ENCODE results near the gene MAMDC2. TPM values are rescaled to one million over a fixed set of nuclear protein-coding genes. Genes with fewer than 3 reads are reported as not detected.

The MAMDC2 gene
- total RNA-seq, 1 experiment from 2014 or later, result 3.1 TPM

DNA sequence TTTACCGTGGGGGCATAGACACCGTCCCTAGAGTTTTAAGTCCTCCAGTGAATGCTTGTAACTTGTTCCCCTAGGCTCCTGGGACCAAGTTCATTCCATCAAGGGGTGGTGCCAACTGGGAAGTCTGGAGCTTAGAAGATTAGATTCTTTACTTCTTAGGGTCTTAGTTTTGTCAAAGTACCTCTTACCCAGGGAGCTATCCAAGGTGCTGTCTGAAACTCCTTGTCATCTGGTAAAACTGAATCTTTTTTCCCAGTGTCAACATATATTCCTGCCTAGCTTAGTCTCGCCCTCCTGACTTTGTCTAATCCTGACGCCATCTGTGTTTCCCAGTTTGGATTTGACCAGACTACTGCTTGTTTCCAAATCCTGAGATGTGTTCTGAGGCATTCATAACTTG, 41.6 kb downstream of the MAMDC2 start:
- in situ Hi-C loops (cut with HindIII; ENCODE audit: low pct_unique_long_range_greater_than_20kb, low sequenced_read_pairs), result no loop called here

GRCh38 chr9:70091103-70091502, 47.5 kb downstream of the MAMDC2 start:
- in situ Hi-C loops (cut with HindIII; ENCODE audit: low pct_unique_long_range_greater_than_20kb, low sequenced_read_pairs), result no loop called here
- DNase-seq (ENCODE audit: low read depth), result no peak

More for the DNA sequence above, 41.6 kb downstream of the MAMDC2 start:
- DNase-seq (ENCODE audit: low read depth), result no peak

GRCh38 chr9:70091572-70091971, 47.9 kb downstream of the MAMDC2 start:
- no peak for DNase-seq (ENCODE audit: low read depth)

DNA sequence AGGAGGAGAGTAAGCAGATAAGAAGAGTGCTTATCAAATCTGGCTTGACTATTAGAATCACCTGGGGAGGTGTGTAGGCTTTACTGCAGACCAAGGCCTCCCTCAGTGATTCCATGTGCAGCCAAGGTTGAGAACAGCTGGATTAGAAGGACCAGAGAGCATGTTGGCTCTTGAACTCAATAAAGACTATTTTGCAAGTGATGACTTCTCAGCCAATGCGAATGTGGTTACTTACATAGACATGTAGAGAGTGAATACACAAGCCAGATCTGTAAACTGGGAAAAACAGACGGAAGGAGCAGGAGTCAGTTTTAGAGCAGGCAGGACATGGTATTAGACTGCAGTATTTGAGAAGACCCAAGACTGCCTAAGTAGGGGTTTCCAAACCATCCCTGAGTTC, 48.5 kb downstream of the MAMDC2 start:
- in situ Hi-C loops (cut with HindIII; ENCODE audit: low pct_unique_long_range_greater_than_20kb, low sequenced_read_pairs), result no loop called here
- no peak for DNase-seq (ENCODE audit: low read depth)

More at GRCh38 chr9:70091572-70091971, 47.9 kb downstream of the MAMDC2 start:
- in situ Hi-C loops (cut with HindIII; ENCODE audit: low pct_unique_long_range_greater_than_20kb, low sequenced_read_pairs), result no loop called here

DNA sequence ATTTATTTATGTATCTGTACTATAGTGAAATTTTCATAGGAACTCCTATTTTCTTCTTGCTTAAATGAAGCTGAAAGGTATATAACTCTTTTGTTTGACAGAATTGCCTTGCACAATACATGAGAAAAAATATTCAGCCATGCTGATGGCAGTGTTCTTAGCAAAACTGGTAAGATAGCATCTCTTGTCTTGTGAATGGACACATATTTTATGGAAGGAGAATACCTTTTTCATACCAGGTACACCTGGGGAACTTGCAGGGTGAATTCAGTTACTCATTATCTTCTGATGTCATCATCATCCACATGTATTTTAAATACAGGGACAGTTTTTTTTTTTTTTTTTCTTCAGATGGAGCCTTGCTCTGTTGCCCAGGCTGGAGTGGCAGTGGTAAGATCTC, 49.4 kb downstream of the MAMDC2 start:
- no peak for DNase-seq (ENCODE audit: low read depth)
- in situ Hi-C loops (cut with HindIII; ENCODE audit: low pct_unique_long_range_greater_than_20kb, low sequenced_read_pairs), result no loop called here

GRCh38 chr9:70093944-70094343, 50.3 kb downstream of the MAMDC2 start:
- no peak for DNase-seq (ENCODE audit: low read depth)
- in situ Hi-C loops (cut with HindIII; ENCODE audit: low pct_unique_long_range_greater_than_20kb, low sequenced_read_pairs), result no loop called here

GRCh38 chr9:70094747-70095146, 51.1 kb downstream of the MAMDC2 start:
- in situ Hi-C loops (cut with HindIII; ENCODE audit: low pct_unique_long_range_greater_than_20kb, low sequenced_read_pairs), result no loop called here

DNA sequence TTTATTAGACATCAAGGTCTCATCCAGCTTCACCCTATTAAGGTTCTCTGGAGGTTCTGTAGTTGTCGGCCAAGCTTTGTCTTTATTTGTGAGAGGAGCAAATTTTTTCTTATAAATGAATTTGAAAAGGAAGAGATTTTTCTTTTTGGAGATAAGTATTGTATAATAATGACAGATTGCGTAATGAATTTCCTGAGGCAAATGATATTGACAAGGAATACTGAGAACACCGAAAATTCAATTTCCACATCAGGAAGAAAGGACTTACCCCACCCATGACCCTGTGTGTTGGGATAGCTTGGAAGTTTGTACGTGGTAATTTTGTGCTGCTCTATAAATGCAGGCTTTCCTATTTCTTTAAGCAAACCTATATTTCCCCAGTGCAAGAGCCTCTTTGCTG, 53.5 kb downstream of the MAMDC2 start:
- in situ Hi-C loops (cut with HindIII; ENCODE audit: low pct_unique_long_range_greater_than_20kb, low sequenced_read_pairs), result no loop called here
- no peak for DNase-seq (ENCODE audit: low read depth)

More at GRCh38 chr9:70094747-70095146, 51.1 kb downstream of the MAMDC2 start:
- DNase-seq (ENCODE audit: low read depth), result no peak

DNA sequence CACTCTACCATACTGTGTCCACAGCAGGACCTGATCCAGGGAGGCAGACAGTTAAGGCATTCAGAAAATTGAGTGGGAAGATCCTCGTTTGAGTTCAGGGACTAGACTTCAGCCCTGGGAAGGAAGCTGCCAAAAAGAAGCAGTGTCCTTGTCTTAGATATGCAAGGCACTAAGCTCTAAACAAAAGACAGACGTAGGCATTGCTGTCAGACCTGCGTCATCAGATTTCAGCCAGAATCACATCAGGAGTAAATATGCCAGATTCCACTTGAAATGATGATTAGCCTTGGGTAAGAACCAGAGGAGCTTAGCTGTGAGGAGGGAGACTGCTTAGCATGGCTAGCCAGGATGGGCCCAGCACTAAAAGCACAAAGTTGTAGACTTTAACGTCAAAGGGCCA, 56.7 kb downstream of the MAMDC2 start:
- DNase-seq (ENCODE audit: low read depth), result no peak

GRCh38 chr9:70101265-70101664, 57.6 kb downstream of the MAMDC2 start:
- DNase-seq (ENCODE audit: low read depth), result no peak
- in situ Hi-C loops (cut with HindIII; ENCODE audit: low pct_unique_long_range_greater_than_20kb, low sequenced_read_pairs), result no loop called here

More for the DNA sequence above, 56.7 kb downstream of the MAMDC2 start:
- in situ Hi-C loops (cut with HindIII; ENCODE audit: low pct_unique_long_range_greater_than_20kb, low sequenced_read_pairs), result no loop called here

DNA sequence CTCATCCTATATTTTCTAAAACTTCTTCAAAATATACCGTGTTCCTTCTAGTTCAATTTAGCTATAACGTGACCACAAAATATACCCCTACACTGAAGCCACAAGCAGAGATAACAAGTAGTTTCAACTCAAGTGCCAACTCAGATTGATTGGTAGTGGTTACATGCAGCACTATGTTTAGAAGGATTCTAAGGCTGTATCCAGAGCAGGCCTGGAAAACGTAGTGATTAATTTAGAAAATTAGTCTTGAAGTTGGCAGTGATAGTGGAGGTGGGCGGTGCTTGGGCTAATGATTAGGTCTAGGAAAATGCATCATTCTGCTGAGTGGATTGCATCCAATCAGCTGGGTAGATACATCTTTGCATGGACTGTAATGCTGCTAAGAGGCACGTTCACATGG, 61.5 kb downstream of the MAMDC2 start:
- DNase-seq (ENCODE audit: low read depth), result no peak
- in situ Hi-C loops (cut with HindIII; ENCODE audit: low pct_unique_long_range_greater_than_20kb, low sequenced_read_pairs), result no loop called here

DNA sequence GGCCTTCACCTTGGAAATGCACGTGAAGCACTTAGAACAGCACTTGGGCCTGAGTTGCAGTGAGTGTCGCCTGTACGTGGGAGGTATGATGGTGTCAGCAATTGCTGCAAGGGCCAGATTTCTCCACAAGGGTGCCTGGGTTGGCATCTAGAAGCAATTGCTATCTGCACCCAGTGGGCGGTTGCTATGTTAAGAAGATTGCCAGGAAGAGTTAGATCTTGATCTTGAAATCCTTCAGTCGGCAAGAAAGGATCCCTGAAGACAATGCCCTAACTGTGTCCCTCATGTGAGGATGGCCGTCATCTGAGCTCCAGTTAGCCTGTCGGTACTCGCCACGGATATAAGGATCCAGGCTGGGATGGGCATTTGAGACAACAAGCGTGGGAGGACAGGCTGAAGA, 62.9 kb downstream of the MAMDC2 start:
- in situ Hi-C loops (cut with HindIII; ENCODE audit: low pct_unique_long_range_greater_than_20kb, low sequenced_read_pairs), result no loop called here
- DNase-seq (ENCODE audit: low read depth), result no peak

DNA sequence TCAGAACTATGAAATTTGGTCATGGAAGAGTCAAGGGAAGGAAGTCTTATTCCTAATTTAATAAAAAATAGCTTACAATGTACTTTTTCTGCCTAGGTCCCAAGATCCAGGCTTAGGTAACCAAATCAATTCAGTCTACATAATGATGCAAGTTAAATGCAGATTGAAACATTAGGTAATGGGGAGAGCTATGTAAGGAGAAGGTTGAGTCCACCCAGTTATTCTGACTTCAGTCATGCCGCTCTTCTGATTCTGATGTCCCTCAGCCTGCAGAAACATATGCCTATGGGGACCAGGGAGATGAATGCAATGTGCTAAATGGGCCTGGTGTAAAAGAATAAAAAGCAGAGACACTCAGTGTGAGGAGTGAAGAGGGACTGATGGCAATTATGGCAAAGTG, 63.9 kb downstream of the MAMDC2 start:
- in situ Hi-C loops (cut with HindIII; ENCODE audit: low pct_unique_long_range_greater_than_20kb, low sequenced_read_pairs), result no loop called here

DNA sequence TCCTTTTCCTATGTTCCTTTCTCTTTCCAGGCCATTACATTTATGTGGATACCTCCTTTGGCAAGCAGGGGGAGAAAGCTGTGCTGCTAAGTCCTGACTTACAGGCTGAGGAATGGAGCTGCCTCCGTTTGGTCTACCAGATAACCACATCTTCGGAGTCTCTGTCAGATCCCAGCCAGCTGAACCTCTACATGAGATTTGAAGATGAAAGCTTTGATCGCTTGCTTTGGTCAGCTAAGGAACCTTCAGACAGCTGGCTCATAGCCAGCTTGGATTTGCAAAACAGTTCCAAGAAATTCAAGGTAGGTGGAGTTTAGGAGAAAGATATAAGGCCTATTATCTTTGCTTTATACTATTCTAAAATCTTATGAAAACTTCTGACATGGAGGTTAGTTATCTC, 64.5 kb downstream of the MAMDC2 start:
- no peak for DNase-seq (ENCODE audit: low read depth)
- in situ Hi-C loops (cut with HindIII; ENCODE audit: low pct_unique_long_range_greater_than_20kb, low sequenced_read_pairs), result no loop called here

More for the DNA sequence above, 63.9 kb downstream of the MAMDC2 start:
- no peak for DNase-seq (ENCODE audit: low read depth)

DNA sequence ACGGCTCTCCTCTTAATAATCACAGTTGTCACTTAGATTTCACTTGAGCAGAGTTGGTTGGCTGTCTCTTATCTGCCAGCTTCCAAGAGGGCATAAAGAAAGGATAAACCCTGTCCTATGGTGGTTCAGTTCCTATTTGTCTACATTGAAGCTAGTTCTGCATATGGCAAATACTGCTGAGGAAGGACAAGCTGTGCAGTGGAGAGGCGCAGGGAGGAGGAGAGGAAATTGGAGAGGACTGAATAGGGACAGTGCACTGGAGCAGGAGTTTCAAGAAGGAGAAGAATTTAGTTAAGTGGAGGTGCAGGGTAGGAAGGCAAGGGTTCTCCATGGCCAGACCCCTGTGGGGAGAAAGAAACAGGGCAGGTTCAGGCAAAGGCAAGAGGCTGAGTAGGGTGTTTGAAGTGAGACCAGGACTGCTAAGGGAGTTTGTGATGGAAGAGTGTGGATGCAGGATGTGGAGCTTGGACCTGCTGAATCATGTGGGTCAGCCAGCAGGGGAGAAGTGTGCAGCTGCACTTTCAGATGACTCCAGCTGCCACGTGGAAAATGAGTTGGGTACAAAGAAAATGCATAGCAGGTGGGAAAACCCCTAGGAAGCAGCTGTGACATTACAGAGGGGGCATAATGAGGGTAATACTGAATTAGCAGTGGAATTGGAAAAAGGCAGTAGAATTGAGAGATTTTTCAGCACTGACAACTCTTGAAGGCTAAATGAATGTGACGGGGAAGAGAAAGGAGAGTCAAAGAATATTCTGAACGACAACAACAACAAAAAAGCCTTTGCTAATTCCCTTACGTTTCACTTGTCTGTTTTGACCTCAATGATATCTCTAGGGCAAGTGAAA, 66.8 kb downstream of the MAMDC2 start:
- DNase-seq (ENCODE audit: low read depth), result no peak
- in situ Hi-C loops (cut with HindIII; ENCODE audit: low pct_unique_long_range_greater_than_20kb, low sequenced_read_pairs), result no loop called here

GRCh38 chr9:70111042-70111602, 67.5 kb downstream of the MAMDC2 start:
- no peak for DNase-seq (ENCODE audit: low read depth)

DNA sequence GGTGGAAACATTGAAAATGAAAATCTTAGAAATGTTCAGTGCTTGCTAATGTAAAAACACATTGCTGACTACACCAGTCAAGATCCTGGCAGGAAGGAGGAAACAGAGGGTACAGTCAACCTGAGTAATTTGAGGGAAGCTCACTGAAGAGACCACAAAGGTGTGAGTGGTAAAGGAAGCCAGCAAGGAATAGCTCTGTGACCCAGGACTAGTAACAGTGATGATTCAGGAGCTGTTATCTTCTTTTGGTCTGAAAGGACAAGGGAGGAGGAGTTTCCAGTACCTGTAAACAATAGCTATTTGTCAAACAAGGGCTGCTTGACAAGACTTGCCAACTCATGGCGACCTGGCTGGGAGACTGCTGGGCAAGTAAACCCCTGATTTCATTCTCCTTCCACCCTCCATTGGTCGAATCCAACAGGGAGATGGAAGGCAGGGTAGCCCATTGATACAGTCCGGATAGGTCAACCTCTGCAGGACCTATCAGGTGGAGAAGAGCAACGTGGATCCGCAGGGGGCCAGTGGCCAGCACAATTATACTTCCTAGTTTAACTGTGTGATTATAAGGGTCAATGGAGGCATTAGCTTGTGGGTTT, 68.1 kb downstream of the MAMDC2 start:
- no peak for DNase-seq (ENCODE audit: low read depth)
- in situ Hi-C loops (cut with HindIII; ENCODE audit: low pct_unique_long_range_greater_than_20kb, low sequenced_read_pairs), result no loop called here

More at GRCh38 chr9:70111042-70111602, 67.5 kb downstream of the MAMDC2 start:
- in situ Hi-C loops (cut with HindIII; ENCODE audit: low pct_unique_long_range_greater_than_20kb, low sequenced_read_pairs), result no loop called here

- in situ Hi-C loops (cut with HindIII; ENCODE audit: low pct_unique_long_range_greater_than_20kb, low sequenced_read_pairs), result no loop called here
- DNase-seq (ENCODE audit: low read depth), result no peak
Observed at GRCh38 chr9:70112981-70113380, 69.3 kb downstream of the MAMDC2 start.

DNA sequence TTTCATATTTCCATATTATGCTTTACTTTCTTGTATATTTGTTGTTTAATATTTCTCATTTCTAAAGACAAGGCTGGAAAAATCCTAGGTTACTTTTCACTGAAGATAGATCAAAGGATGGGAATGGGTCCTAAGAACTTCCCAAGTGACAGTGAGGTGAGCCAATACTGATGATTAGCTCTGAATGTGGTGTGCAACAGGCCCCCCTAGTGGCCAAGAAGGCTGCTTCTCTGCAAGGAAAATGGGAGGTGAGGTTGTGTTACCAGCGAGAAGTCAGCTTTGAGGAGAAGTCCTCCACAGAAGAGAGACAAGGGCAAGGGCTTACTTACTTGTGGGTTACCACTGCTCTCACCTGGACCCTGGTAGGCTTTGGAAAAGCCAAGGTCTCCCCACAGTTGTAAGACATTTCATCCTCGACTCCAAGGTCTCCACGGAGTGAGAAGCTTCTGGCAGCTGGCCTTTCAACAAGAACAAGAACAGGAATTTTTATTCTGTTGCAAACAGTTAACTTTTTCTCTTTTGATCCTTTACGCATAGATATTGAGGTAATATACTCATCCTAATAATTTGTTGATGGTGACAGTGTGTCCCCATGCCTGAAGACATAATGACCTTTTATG, 69.9 kb downstream of the MAMDC2 start:
- in situ Hi-C loops (cut with HindIII; ENCODE audit: low pct_unique_long_range_greater_than_20kb, low sequenced_read_pairs), result no loop called here
- DNase-seq (ENCODE audit: low read depth), result no peak

All from Caki2 (cell line).